ENCODE measurements around the gene E2F6.
"Not testable (repeated sequence)": the region's sequence is repeated elsewhere in the genome, so short reads cannot be mapped to it uniquely, and the experiment has no call there.

The E2F6 gene

DNA sequence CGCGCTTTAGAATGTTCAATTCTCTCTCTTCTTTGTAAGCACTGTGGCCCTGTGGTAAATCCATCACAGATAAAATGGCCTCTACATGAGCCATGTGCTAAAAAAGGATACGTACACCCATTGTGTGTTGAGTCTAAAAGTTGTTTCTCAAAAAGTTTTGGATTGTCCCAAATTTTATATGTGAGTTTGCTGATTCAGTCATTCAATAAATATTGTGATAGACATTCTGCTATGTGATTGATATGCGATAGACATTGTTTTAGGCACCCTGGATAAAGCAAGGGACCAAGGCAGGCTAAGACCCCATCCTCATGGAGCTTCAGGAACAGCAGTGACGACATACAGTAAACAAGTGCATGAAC is 53.5 kb downstream of the E2F6 start:
- no peak for DNase-seq (ENCODE audit: low spot score)

DNA sequence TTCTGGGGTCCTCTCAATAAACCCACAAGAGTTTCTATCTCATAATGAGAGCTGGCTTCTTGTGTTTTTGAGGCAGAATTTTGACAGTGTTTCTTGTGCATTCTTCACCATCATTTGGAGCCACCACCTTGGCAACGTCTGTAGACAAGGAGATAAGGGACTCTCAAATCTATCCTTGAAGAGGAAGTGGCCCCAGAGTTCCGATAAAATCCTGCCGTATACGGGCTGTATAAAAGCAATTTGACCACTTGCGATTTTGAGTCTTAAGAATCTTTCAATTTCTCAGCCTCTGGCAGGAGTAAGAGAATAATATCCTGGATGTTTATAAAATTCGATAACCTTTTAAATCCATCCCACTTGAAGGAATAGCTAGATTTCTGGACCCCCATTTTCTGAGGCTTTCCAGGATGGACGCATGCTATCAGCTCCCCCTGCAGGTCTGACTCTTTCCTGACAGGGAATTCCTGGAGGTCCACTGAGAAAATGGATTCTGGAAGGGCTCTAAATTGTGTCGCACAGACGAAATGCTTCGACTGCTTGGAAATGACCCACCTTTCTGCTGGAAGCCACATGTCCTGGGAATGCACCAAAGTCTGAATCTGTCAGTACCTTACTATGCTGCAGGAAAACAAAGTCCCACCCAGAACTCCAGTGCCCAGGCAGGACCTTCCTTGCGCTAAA is 54.1 kb downstream of the E2F6 start:
- DNase-seq (ENCODE audit: low spot score), result peak; percentile 55

DNA sequence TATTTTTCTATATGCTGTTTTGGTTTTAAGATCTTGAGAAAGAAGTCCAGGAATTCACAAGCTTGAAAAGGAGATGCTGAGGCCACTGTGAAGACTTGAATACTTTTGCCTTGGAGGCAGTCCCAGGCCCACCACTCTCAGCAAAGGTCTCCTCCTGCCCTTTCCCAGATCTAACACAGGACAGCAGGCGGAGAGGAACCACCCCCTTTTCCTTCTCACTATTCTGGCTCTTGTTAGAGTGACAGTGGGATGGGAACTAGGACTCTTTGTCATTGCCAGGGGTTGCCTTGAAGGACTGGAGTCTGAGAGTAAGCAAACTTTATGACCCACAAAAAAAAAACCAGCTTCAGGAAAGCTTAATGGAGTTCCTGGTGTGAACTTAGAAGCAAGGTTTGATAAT is 54.7 kb downstream of the E2F6 start:
- no peak for DNase-seq (ENCODE audit: low spot score)

DNA sequence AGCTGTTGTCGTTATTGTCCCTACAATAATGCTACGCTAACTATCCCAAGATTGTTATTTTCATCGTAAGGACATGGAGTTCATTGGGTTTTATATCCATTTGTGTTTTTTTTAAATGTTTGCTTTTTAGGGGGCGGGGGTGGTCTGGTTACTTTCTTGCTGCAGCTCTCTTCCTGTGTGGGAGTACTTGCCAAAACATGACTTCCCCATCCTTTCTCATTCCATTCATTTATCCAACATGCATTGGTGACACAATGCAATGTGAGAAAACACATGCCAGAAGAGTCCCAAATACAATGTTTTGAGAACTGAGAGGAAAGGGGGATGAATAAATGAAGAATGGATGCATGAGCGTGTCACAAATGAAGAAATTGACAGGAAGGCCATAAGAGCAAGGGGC is 55.9 kb downstream of the E2F6 start:
- no peak for DNase-seq (ENCODE audit: low spot score)

DNA sequence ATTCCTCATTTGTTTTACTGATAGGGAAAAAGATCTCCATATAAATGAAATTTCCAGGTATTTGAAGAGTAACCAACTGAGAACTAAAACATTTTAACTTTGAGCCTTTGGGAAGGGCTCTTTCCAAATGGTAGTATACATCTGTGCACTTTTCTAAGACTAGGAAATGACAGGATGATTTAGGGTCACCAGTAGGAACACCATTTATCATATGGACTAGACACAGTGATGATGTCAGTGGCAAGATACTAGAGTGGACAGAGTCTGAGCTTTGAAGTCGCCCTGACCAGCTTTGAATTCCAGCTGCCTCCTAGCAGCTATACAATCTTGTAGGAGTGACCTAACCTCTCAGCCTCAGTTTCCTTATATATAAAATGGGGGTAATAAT is 56.4 kb downstream of the E2F6 start:
- no peak for DNase-seq (ENCODE audit: low spot score)

DNA sequence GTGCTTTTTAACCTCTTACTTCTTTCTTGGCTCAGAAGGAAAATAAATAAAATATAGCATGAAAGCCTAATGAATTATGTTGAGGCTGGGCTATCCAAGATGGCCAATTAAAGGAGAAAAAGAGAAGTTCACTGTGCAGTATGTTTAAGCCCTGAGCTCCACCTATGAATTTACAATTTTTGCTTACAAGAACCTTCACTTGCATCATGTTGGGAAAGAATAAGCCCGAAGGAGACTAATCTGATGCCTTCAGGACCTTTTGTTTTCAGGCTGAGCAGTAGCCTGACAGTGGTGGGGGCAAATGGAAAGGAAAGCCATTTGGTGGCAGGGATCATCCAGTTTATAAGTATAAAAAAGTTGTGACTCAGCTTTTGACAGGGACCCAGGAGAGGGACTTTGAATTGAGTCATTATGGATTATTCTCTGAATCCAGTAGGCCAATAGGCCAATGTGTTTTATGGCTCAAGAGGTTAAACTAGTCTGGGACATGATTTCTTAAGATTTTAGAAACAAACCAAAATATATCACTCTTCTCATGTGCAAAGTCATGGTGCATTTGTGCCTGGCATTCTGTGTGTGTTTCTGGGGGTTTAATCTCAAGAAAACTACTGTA is 56.9 kb downstream of the E2F6 start:
- peak; percentile 45 for DNase-seq (ENCODE audit: low spot score)

DNA sequence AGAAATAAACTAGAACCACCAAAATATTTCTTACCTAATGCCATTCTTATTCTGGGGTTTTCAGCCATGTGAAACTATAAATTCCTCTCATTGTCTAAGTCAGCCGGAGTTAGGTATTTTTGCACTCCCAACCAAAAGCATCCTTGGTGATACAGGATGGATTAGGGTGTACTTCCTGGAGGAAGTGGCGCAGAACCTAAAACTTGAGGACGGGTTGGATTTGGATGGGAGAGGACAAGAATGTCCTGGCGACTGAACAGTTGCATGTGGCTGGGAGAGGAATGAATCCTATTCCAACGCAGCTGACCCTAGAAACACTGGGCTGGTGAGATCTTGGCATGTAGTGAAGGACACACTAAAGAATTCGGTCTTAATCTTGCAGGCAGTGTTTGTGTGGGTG is 58.5 kb downstream of the E2F6 start:
- DNase-seq (ENCODE audit: low spot score), result no peak

DNA sequence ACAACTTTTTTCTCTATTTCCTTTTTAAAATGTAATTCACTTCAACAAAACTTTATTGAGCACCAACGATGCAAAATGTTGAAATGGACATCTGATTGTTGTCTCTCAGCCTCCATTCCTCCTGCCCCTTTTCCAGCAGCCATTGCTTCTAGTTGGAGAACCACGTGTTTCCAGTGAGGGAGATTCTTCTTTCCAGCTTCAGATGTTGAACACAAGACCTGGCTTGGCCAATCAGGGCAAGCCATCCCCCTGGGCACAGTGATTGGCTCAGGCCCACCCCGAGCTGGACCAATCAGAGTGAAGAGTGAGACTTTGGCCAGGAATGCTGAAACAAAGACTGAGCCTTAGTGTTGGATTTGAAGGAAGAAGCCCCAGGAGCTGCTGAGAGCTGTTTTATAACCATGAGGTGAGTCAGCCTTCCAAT is 59.0 kb downstream of the E2F6 start:
- DNase-seq (ENCODE audit: low spot score), result peak; percentile 94

DNA sequence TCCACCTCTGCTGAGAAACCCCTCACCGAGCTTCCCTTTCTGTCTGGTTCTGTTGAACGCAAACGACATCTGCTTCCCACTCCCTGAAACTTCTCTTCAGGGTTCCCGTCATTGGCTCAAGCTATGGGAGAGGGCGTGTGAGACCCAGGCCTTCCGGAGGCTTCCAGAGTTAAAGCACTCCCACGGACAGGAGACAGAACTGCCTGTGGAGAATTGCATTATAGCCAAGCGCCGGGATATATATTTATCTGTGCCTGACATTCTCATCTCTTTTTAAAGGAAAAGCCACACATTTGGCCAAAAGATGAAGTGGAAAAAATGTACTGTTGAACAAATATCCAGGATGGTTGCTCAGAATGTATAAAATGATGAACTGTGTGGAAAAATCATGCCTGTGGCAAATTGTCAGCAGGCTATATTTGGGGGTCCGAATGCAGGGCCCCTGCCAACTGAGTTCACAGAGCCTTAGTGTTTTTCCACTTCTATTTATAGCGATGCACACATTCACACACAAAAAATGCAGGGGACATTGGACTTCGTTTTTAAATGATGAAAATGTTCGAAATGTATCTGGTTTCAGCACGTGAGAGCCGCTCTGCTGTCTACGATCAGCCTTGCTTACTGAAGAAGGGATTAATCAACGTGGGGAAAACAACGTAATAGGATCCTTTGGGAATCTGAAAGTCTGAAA is 59.5 kb downstream of the E2F6 start:
- DNase-seq (ENCODE audit: low spot score), result peak; percentile 39

DNA sequence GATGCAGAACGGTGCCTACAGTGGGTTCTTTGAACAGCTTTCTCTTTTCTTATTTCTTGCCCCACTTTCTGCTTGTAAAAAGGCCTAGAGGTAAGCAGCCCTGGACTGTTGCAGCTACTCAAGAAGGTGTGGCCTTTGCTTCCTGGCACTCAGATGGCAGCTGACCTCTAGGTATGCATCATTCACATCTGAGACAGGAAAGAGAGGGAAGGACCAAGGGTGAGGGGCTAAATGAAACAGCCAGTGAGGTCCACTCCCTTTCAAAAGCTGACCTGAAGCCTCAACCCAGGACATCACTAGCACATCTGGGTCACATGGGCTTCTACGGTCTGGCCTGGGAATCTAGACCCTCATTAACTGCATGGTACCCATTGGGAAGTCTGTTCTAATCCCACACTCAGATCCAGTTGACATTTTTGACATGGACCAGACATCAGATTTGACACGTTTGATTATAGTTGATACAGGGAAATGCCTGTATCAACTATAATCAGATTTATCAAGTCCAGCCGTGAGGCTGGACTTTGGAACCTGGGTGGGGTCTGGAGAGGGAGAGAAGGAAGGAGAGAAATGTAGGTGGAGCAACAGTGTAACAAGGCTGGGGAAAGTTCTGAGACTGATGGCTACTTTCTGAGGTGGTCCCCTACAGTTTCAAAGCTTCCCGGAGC is 60.2 kb downstream of the E2F6 start:
- no peak for DNase-seq (ENCODE audit: low spot score)

DNA sequence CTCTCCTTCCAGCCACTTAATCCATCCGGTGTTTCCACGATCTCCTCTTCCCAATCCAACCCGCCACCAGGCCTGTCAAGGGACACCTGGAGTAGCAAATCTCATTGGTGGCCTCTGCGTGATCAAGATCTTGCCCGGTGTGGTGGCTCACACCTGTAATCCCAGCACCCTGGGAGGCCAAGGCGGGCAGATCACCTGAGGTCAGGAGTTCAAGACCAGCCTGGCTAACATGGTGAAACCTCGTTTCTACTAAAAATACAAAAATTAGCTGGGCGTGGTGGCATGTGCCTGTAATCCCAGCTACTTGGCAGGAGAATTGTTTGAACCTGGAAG is 60.9 kb downstream of the E2F6 start:
- DNase-seq (ENCODE audit: low spot score), result not testable (repeated sequence)

DNA sequence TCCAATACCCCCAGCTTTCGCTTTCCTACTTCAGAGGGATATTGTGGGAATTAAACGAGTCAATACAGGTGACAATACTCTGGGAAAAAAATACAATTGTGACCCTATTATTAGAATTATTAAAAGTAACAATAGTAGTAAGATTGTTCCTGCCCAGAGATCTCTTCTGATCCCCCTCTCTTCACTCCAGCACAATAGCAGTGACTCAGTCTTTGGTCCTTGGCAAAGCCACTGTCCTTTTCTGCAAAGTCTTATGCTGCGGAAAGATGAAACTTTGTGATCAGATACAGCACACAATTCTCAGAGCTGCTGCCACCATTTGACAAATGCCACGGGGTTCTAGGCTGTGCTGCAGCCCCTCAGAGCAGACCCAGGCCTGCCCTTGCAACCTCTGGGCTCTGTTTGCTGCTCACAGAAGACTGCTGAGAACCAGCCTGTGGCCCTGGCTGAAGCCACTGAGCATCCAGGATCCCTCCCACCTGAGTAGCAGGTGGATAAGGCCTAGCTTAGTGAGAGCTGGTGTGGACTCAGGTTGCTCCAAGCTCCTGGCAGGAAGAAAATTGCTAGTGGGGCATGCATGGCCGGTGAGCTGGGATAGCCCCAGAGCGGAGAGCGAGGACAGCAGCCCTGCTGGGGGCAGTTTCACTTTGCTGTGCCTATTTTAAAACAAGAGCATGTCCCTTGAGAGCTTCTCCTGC is 61.4 kb downstream of the E2F6 start:
- no peak for DNase-seq (ENCODE audit: low spot score)

DNA sequence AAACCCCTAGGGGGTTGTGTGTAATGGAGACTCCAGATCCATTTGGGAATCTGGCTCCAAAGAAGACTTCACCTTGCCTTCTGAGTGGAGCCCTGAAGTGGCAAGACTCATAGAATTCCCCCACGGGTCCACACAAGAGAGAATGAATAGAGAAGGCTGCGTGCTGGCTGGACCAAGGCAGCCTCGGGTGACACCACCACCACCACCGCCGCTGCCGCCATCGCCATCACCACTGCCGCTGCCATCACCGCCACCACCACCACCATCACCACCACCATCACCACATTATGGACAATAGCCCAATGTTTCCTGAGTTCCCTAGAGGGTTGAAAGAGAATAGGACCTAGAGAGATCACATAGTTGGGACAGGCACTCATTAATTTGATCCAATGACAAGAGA is 63.5 kb downstream of the E2F6 start:
- DNase-seq (ENCODE audit: low spot score), result no peak

DNA sequence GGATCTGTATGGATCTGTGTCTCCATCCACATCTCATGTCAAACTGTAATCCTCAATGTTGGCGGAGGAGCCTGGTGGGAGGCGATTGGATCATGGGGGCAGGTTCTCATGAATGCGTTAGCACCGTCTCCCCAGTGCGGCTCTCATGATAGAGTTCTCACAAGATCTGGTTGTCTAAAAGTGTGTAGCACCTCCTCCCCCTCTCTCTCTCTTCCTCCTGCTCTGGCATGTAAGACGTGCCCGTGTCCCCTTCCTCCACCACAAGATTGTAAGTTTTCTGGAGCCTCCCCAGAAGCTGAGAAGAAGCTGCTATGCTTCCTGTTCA is 66.6 kb downstream of the E2F6 start:
- no peak for DNase-seq (ENCODE audit: low spot score)

DNA sequence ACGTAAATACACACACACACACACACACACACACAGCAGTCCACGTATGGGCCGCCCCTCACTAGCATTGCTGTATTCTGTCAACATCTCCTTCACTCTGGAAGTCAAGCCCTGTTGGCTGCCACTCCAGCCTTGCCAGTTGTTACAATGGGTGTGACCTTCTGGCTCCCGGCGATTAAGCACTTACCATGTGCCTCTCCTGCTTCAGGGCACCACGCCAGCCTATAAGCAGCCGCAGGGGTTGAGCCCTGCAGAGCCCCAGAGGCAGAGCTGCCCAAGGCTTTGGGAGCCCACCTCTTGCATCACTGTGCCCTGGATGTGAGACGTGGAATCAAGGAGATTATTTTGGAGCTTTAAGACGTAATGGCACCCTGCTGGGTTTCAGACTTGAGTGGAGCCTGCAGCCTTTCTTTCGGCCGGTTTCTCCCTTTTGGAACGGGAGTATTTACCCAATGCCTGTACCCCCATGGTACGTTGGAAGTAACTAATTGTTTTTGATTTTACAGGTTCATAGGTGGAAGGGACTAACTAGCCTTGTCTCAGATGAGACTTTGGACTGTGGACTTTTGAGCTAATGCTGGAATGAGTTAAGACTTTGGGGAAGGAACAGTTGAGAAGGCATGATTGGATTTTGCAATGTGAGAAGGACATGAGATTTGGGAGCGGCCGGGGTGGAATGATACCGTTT is 67.1 kb downstream of the E2F6 start:
- DNase-seq (ENCODE audit: low spot score), result no peak

DNA sequence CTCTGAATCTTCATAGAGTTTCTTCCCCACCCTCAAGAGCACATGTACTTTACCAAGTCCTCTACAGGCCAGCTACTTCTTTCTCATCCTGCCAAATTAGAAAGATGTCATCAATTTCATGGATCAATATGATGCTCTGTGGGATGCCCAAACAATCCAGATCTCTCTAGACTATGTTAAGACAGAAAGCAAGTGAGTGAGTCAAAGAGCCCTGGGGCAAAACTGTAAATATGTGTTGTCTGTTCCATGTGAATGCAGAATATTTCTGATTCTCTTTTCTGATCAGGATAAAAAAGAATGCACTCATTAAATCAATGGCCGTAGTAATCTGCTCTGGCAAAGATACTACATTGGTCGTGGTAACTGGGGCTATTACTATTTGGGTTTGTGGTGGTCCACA is 68.4 kb downstream of the E2F6 start:
- no peak for DNase-seq (ENCODE audit: low spot score)

DNA sequence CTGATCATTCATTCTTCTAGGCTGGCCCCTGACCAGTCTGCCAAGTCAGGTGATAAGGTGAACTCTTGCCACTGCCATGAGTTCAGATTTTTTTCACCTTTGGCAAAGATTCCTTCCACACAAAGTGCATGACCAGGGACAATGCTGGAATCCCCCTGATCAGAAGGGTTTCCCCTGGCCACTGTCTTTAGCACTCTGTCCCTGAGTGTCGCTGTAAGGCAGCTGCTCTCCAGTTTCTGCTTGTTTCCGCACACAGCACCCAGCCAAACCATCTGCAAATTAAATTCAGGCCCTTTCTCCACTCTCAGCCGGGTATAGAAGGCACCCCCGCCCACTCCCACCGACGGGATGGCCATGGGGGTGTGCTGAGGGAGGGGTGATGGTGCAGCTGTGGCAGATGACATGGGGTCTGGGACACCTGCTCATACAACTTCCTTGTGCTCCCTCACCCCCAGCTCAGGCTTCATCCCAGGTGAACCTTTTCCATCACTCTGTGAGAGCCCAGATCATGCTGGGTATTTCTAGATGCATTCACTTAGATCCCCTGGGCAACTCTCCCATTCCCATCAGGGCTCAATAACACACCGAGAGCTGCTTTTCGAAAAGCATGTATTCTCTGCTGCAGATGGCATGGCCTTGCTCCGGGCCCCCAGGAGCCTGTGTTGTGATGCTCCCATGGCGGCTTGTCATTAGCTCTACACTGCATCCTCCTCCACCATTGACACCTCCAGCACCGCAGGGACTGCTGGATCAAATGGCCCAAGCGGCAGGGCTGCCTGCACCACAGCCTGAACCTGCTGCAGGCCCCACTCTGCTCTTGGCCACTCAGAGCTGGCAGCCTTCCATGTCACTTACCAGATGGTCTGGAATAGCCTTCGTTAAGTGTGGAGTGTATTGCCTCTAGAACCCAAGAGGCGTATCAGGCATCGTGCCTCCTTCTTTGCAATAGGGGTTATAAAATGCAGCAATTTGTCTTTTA is 69.2 kb downstream of the E2F6 start:
- no peak for DNase-seq (ENCODE audit: low spot score)

DNA sequence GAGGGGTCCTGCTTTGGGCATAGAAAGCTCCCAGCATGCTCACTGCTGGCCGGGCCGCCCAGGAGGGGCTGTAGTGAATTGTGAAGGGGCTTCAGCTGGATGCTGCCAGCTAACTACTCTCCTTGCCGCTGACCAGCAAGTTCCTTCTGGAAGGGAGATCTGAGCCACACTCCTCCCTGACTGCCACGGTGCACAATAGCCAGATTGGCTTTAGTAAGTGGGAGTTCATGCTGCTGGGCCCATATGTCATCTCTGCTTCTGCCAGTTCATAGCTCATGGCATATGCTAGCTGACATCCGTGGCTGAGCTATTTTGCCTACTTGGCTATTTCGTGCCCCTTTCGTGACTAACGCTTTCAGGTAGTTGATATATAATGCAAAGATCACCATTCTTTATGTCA is 69.9 kb downstream of the E2F6 start:
- DNase-seq (ENCODE audit: low spot score), result no peak

DNA sequence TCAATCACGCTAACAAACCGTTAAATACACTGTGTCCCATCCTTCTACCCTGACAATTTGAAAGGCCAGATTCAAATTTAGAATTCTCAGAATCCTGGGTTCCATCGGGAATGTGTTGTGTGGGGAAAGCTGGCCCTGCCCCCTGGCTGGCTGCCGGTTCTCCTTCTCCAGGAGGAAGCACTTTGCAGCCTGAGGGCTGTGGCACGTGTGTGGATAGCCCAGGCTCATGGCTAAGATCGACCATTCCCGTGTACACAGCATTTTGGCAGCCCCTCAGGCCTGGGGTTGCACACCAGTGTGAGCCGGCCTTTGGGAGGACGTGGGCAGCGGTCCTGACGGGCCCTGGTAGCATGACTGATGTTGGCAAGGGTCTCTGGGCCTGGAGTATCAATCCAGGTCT is 70.6 kb downstream of the E2F6 start:
- no peak for DNase-seq (ENCODE audit: low spot score)
